BE2C (cell line): Measurements from ENCODE around the gene FAM234A.
"Not testable (repeated sequence)": the region's sequence is repeated elsewhere in the genome, so short reads cannot be mapped to it uniquely, and the experiment has no call there.

Source experiments
- DNase-seq: peaks from one replicate; pipeline ENCODE4 v3.0.0-alpha.2; 2020
- H3K27me3 ChIP-seq: fragments of 250-450 bp; sonication (Bioruptor Pico); 2 replicates; pipeline ENCODE4 v1.5.1; 2020; ENCODE audit warnings: mild to moderate bottlenecking
- H3K36me3 ChIP-seq: fragments of 250-450 bp; sonication (Bioruptor Pico); 2 replicates; pipeline ENCODE4 v1.5.1; 2020; ENCODE audit warnings: mild to moderate bottlenecking
- H3K4me1 ChIP-seq: fragments of 250-450 bp; sonication (Bioruptor Pico); 2 replicates; pipeline ENCODE4 v1.5.1; 2020
- H3K4me3 ChIP-seq: 2 replicates; pipeline ENCODE4 v1.5.1; 2011; ENCODE audit warnings: low read depth, low read length
- H3K9me3 ChIP-seq: fragments of 250-450 bp; sonication (Bioruptor Pico); 2 replicates; pipeline ENCODE4 v1.5.1; 2020
- TF ChIP-seq, protein P1 (sequence below): IDR thresholded peaks from 2 replicates; pipeline ENCODE4 v1.5.1; 2012; ENCODE audit warnings: mild to moderate bottlenecking, low read depth, low read length

FAM234A gene

DNA sequence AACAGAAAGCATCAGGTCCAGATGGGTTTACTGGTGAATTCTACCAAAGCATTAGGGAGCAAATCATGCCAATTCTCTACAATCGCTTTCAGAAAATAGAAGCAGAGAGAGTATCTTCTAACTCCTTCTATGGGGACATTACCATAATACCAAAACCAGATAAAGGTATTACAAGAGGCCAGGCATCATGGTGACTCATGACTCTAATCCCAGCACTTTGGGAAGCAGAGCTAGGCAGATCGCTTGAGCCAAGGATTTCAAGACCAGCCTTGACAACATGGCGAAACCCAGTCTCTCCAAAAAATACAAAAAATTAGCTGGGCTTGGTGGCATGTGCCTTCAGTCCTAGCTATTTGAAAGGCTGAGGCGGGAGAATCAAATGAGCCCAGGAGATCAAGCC, 31.4 kb upstream of the FAM234A start:
- no peak for DNase-seq
- no peaks in the 10 kb centered on the region for H3K27me3 ChIP-seq
- TF ChIP-seq, protein P1, sequence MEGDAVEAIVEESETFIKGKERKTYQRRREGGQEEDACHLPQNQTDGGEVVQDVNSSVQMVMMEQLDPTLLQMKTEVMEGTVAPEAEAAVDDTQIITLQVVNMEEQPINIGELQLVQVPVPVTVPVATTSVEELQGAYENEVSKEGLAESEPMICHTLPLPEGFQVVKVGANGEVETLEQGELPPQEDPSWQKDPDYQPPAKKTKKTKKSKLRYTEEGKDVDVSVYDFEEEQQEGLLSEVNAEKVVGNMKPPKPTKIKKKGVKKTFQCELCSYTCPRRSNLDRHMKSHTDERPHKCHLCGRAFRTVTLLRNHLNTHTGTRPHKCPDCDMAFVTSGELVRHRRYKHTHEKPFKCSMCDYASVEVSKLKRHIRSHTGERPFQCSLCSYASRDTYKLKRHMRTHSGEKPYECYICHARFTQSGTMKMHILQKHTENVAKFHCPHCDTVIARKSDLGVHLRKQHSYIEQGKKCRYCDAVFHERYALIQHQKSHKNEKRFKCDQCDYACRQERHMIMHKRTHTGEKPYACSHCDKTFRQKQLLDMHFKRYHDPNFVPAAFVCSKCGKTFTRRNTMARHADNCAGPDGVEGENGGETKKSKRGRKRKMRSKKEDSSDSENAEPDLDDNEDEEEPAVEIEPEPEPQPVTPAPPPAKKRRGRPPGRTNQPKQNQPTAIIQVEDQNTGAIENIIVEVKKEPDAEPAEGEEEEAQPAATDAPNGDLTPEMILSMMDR, result no peak
- H3K9me3 ChIP-seq, result no peaks in the 10 kb centered on the region
- no peak overlapping the region for H3K4me3 ChIP-seq
- H3K4me1 ChIP-seq, result no peaks in the 10 kb centered on the region; the same call in 1 of the 2 replicates
- peaks cover 79% of the 10 kb centered on the region for H3K36me3 ChIP-seq

DNA sequence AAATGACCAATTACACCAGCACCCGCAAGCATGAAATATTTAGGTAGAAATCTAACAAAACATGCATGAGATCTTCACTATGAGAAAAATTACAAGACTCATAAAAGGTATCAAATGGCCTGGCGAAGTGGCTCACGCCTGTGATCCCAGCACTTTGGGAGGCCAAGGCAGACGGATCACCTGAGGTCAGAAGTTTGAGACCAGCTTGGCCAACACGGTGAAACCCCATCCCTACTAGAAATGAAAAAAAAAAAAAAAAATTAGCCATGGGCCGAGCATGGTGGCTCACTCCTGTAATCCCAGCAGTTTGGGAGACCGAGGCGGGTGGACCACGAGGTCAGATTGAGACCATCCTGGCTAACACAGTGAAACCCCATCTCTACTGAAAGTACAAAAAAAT, 30.6 kb upstream of the FAM234A start:
- not testable (repeated sequence) for H3K4me1 ChIP-seq, H3K4me3 ChIP-seq, DNase-seq, H3K27me3 ChIP-seq, H3K9me3 ChIP-seq
- peaks cover 79% of the 10 kb centered on the region for H3K36me3 ChIP-seq

DNA sequence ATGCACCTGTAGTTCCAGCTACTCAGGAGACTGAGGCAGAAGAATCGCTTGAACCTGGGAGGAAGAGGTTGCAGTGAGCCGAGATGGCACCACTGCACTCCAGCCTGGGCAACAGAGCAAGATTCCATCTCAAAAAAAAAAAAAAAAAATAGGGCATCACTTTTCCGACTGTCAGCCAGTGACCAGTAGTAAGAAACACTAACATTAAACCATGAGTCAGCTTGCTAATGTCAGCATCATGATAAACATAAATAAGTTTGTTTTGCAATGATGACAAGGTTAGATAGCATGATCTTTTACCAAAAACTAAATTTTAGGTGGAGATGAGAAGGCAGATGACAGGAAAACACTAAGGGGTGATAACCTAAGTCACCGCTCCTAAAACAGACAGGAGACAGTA, 25.3 kb upstream of the FAM234A start:
- DNase-seq, H3K4me3 ChIP-seq, H3K9me3 ChIP-seq, H3K4me1 ChIP-seq, H3K27me3 ChIP-seq: not testable (repeated sequence)
- H3K36me3 ChIP-seq, result peaks cover 82% of the 10 kb centered on the region

DNA sequence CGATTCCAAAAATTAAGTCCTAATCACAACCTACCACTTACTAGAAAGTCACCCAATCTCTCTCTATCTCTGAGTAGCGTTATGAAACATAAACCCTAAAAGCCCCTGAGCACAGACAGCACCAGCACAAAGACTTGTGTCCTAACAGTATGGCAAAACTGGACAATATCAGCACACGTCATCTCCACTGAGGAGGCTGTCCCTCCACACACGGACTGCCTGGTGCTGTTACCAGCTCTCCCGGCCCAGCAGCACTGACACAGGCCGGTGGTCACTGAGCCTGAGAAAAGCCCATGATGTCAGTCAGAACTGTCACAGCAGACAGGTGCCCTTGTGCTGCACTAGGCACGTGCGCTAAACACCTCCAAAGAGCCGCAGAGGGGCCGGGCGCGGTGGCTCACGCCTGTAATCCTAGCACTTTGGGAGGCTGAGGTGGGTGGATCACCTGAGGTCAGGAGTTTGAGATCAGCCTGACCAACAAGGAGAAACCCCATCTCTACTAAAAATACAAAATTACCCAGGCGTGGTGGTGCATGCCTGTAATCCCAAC, 22.9 kb upstream of the FAM234A start:
- not testable (repeated sequence) for DNase-seq, H3K9me3 ChIP-seq, H3K4me1 ChIP-seq, H3K27me3 ChIP-seq, H3K4me3 ChIP-seq
- H3K36me3 ChIP-seq, result peaks cover 78% of the 10 kb centered on the region

DNA sequence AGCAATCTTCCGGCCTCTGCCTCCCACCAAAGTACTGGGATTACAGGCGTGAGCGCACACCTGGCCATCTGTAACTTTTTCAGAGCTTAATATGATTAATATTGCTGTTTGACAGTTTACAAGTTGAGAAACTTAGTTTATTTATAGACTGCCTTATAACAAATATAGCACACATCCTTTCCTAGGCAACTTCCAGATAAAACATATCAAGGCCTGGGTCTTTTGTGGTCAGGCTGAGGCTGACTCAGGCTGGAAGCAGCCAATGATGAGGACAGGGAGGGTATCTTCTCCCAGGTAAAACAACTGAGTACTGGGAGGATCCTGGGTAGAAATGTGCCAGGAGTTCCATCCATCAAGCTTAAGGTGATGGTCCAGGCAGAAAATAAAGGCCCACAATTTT, 21.6 kb upstream of the FAM234A start:
- H3K36me3 ChIP-seq, result peaks cover 78% of the 10 kb centered on the region
- no peak overlapping the region for H3K4me3 ChIP-seq
- H3K27me3 ChIP-seq, result no peaks in the 10 kb centered on the region
- no peaks in the 10 kb centered on the region; the same call in 1 of the 2 replicates for H3K4me1 ChIP-seq
- no peak for DNase-seq
- no peaks in the 10 kb centered on the region for H3K9me3 ChIP-seq
- TF ChIP-seq, protein P1, result no peak

DNA sequence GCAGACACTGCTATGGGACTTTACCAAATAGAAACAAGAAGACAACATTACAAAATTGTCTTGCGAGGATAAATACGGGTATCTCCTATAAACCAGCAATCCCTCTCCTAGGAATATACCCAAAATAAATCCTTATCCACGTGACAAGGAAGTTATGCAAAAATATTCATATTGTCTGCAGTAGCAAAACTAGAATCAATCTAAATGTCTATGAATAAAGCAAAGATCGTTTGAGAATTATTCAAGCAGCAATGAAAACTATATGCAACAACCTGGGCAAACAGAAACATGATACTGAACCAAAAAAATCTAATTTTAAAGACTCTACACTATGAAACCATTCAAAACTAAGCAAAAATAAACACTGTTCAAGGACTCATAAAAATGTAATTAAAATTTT, 14.6 kb upstream of the FAM234A start:
- H3K9me3 ChIP-seq, result no peaks in the 10 kb centered on the region
- no peak for DNase-seq
- H3K36me3 ChIP-seq, result peaks cover 92% of the 10 kb centered on the region
- H3K27me3 ChIP-seq, result no peaks in the 10 kb centered on the region
- no peaks in the 10 kb centered on the region; the same call in 1 of the 2 replicates for H3K4me1 ChIP-seq
- TF ChIP-seq, protein P1, result no peak
- H3K4me3 ChIP-seq, result no peak overlapping the region

DNA sequence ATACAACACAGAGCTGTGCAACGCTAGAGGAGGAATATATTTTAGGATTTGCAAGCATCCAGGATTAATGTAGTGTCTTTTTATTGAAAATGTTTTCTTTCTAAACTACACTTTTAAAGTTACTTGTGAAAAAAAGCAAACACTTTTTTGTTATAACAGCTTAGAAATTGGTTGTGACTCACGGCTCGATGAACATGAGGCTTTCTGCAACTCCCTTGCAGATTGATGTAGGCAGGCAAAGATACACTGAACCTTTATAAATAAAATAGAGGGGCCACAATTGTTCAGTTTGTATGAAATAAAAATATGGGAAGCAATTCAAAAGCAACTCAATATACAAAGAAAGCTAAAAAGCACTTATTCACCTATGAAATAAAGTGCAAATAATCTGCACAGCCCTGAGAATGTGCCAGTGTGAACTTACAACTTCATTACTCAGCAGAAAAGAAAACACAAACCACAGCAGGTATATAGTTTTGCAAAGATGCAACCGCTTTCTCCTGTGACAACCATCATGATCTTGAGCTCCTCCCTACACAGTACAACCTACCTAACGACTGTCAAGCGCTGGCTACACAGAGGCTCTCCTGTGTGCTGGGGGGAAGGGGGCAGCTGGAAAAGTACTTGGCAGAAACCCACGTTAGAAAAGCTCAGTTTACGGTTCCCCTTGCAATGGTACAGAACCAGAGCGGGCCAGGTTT, 6.3 kb upstream of the FAM234A start:
- no peaks in the 10 kb centered on the region for H3K27me3 ChIP-seq
- H3K4me1 ChIP-seq, result no peaks in the 10 kb centered on the region; the same call in 1 of the 2 replicates
- no peaks in the 10 kb centered on the region for H3K9me3 ChIP-seq
- peak; percentile 27 for DNase-seq
- peaks cover 50% of the 10 kb centered on the region for H3K36me3 ChIP-seq
- peak overlapping the region; percentile 98 for H3K4me3 ChIP-seq
- TF ChIP-seq, protein P1, result no peak
